Fibroblast of lung (primary cell): ENCODE measurements around the gene HS1BP3. TPM values are rescaled to one million over a fixed set of nuclear protein-coding genes. Genes with fewer than 3 reads are reported as not detected.

Experiments used
- DNase-seq, 2 donors: peaks; one replicate each; pipeline versions ENCODE4 v3.0.0 to v3.0.0-alpha.2; 2010; ENCODE audit warnings: low read depth in 2 of 2
- H2AFZ ChIP-seq: 2 replicates; pipeline ENCODE4 v1.5.1; 2012; ENCODE audit warnings: low read length, control low read depth, inconsistent platforms
- H3K27ac ChIP-seq: 2 replicates; pipeline ENCODE4 v1.5.1; 2011; ENCODE audit warnings: low read length, control low read depth; ENCODE audit not compliant: insufficient read depth
- H3K27me3 ChIP-seq: 2 replicates; pipeline ENCODE4 v1.5.1; 2011; ENCODE audit warnings: mild to moderate bottlenecking, low read length; ENCODE audit not compliant: control insufficient read depth, insufficient read depth
- H3K36me3 ChIP-seq: 2 replicates; pipeline ENCODE4 v1.5.1; 2011; ENCODE audit warnings: low read length; ENCODE audit not compliant: control insufficient read depth, insufficient read depth
- H3K4me1 ChIP-seq: 2 replicates; pipeline ENCODE4 v1.5.1; 2011; ENCODE audit warnings: low read length; ENCODE audit not compliant: control insufficient read depth, insufficient read depth; ENCODE audit errors: extremely low read depth
- H3K4me2 ChIP-seq: 2 replicates; pipeline ENCODE4 v1.5.1; 2011; ENCODE audit warnings: low read length, control low read depth; ENCODE audit not compliant: insufficient read depth; ENCODE audit errors: extremely low read depth
- H3K4me3 ChIP-seq, 4 experiments: fragments of 200-600 bp in 1 of 4; sonication (generic) in 1 of 4; replicated peaks in 1 of 4; 2 replicates each; pipeline ENCODE4 v1.5.1; 2011 to 2016; ENCODE audit warnings: low read length in 4 of 4, low read depth in 3 of 4, mild to moderate bottlenecking in 3 of 4, control low read depth in 2 of 4, inconsistent platforms in 1 of 4, mixed read lengths in 1 of 4; ENCODE audit not compliant: insufficient read depth in 1 of 4; ENCODE audit errors: control extremely low read depth in 1 of 4
- H3K79me2 ChIP-seq: 2 replicates; pipeline ENCODE4 v1.5.1; 2012; ENCODE audit warnings: mild to moderate bottlenecking, low read length, inconsistent platforms; ENCODE audit not compliant: control insufficient read depth, insufficient read depth
- H3K9ac ChIP-seq: 2 replicates; pipeline ENCODE4 v1.5.1; 2011; ENCODE audit warnings: mild to moderate bottlenecking, low read length, control low read depth; ENCODE audit not compliant: insufficient read depth
- H3K9me3 ChIP-seq: 2 replicates; pipeline ENCODE4 v1.5.1; 2012; ENCODE audit warnings: low read depth, low read length; ENCODE audit not compliant: control insufficient read depth, insufficient read depth
- H4K20me1 ChIP-seq: 2 replicates; pipeline ENCODE4 v1.5.1; 2011; ENCODE audit warnings: low read length; ENCODE audit not compliant: control insufficient read depth, insufficient read depth; ENCODE audit errors: extremely low read depth
- CTCF ChIP-seq, 2 donors: IDR thresholded peaks in 1 of 2; conservative IDR thresholded peaks in 1 of 2; 1 replicate in 1 of 2; 2 replicates in 1 of 2; pipeline ENCODE4 v1.5.1; 2011 to 2012; ENCODE audit warnings: low read length in 2 of 2, control low read depth in 1 of 2, inconsistent platforms in 1 of 2, low read depth in 1 of 2, mild to moderate bottlenecking in 1 of 2
- EZH2 ChIP-seq: IDR thresholded peaks from 2 replicates; pipeline ENCODE4 v1.5.1; 2012; ENCODE audit warnings: low read length, control low read depth, mild to moderate bottlenecking; ENCODE audit errors: missing control alignments
- polyA plus RNA-seq, 2 donors: library from polyadenylated mRNA; depleted of rRNA in 1 of 2; stranded (reverse) in 1 of 2; unstranded in 1 of 2; fragments of >200 nt; gene quantifications; 2 replicates each; pipeline ENCODE4 v1.2.1, GENCODE V29; 2011 to 2012; ENCODE audit warnings: missing spikeins in 1 of 2
- total RNA-seq: library from RNA; depleted of rRNA; stranded (reverse); fragments of >200 nt; gene quantifications from 2 replicates; pipeline ENCODE4 v1.2.1, GENCODE V29; 2014

HS1BP3 gene
- total and polyA plus RNA-seq, 2 donors (not counting 1 experiment from before 2014, with no cell fraction given), result 17.8 to 38.1 TPM

- no peak for DNase-seq
- no peaks in the 10 kb centered on the region for H3K79me2 ChIP-seq
- peaks cover 5% of the 10 kb centered on the region for H3K36me3 ChIP-seq
- no peak overlapping the region for H3K4me3 ChIP-seq
- no peaks in the 10 kb centered on the region for H3K27me3 ChIP-seq
- TF ChIP-seq EZH2 (no peak), CTCF (conservative IDR thresholded peaks at IDR 0.05 in 1 of 2, IDR thresholded peaks at IDR 0.05 in 1 of 2; ENCODE audit: low read depth in 1 of 2, low read length in 2 of 2) (no peak)
- no peaks in the 10 kb centered on the region for H4K20me1 ChIP-seq
- H2AFZ ChIP-seq, result no peak overlapping the region
- H3K4me1 ChIP-seq, result peaks cover 10% of the 10 kb centered on the region
- peak overlapping the region; percentile 57 for H3K27ac ChIP-seq
- H3K9ac ChIP-seq, result no peak overlapping the region
- H3K4me2 ChIP-seq, result no peak overlapping the region
- no peaks in the 10 kb centered on the region for H3K9me3 ChIP-seq
Measured at GRCh38 chr2:20626698-20627513, 24.0 kb downstream of the HS1BP3 start.

DNA sequence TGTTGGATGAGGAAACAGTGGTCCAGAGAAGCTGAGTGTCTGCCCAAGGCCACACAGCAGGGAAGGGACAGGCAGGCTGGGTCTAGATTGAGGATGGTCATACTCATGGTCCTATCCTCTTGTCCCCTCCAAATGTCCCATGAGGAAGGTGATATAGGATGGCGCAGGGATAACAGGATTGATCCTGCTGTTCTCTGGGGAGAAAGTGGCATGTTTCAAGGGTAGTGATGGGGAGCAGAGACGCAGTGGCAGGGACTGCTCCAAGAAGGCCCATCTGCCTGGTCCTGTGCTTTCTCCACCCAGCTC lies 24.6 kb downstream of the HS1BP3 start:
- Histone ChIP-seq H3K4me3 (no peak overlapping the region), H3K79me2 (no peaks in the 10 kb centered on the region), H3K9me3 (no peaks in the 10 kb centered on the region), H3K4me2 (peak overlapping the region; percentile 15), H3K27ac (peak overlapping the region; percentile 57), H3K36me3 (peaks cover 5% of the 10 kb centered on the region), H2AFZ (no peak overlapping the region), H3K4me1 (peaks cover 10% of the 10 kb centered on the region), H3K27me3 (no peaks in the 10 kb centered on the region), H3K9ac (peak overlapping the region; percentile 13), H4K20me1 (no peaks in the 10 kb centered on the region)
- no peak for TF ChIP-seq CTCF (conservative IDR thresholded peaks at IDR 0.05 in 1 of 2, IDR thresholded peaks at IDR 0.05 in 1 of 2; ENCODE audit: low read depth in 1 of 2, low read length in 2 of 2)
- TF ChIP-seq EZH2, result no peak
- no peak for DNase-seq

- H3K4me3 ChIP-seq, result no peak overlapping the region
- H3K36me3 ChIP-seq, result peaks cover 5% of the 10 kb centered on the region
- no peaks in the 10 kb centered on the region for H3K27me3 ChIP-seq
- no peak overlapping the region for H3K9ac ChIP-seq
- H3K79me2 ChIP-seq, result no peaks in the 10 kb centered on the region
- peaks cover 10% of the 10 kb centered on the region for H3K4me1 ChIP-seq
- TF ChIP-seq EZH2 (no peak), CTCF (conservative IDR thresholded peaks at IDR 0.05 in 1 of 2, IDR thresholded peaks at IDR 0.05 in 1 of 2; ENCODE audit: low read depth in 1 of 2, low read length in 2 of 2) (peak in 1 of 2 donors; percentile 28)
- no peaks in the 10 kb centered on the region for H3K9me3 ChIP-seq
- H2AFZ ChIP-seq, result no peak overlapping the region
- H3K4me2 ChIP-seq, result peak overlapping the region; percentile 29
- H4K20me1 ChIP-seq, result no peaks in the 10 kb centered on the region
- DNase-seq, result peak in 1 of 2 donors; percentile 51
- peak overlapping the region; percentile 57 for H3K27ac ChIP-seq
Measured at GRCh38 chr2:20625491-20626391, 25.2 kb downstream of the HS1BP3 start.
